IMR-90 (cell line): ENCODE results near the gene GMPPB. TPM values are rescaled to one million over a fixed set of nuclear protein-coding genes. Genes with fewer than 3 reads are reported as not detected.

Source experiments
- ATAC-seq: fragments of 200-7000 bp; cut with Tn5 transposase; 2 replicates; pipeline ENCODE4 v1.9.1; 2020; ENCODE audit warnings: low read depth, mild to moderate bottlenecking, moderate library complexity
- BruUV-seq: library from RNA; stranded (reverse); fragments of 400-500 nt; replicated peaks from 2 replicates; lab custom pipeline; 2021; lab: Mats Ljungman, UMichigan
- CTCF ChIA-PET: fragments of 300-600 bp; formaldehyde crosslinking; extraction: SDS; loops from one replicate; lab custom pipeline; 2021; ENCODE audit warnings: antibody characterized with exemption; lab: Yijun Ruan, JAX
- POLR2A ChIA-PET: fragments of 300-600 bp; sonication (Branson Sonifier 250); formaldehyde crosslinking; loops from one replicate; lab custom pipeline; 2022; ENCODE audit warnings: antibody characterized with exemption; ENCODE audit not compliant: unreplicated experiment; lab: Charles Lee
- DNase-seq: peaks from one replicate; pipeline ENCODE4 v3.0.0; 2013
- H2AFZ ChIP-seq: replicated peaks from 2 replicates; pipeline ENCODE3; 2013; ENCODE audit warnings: low read length, mild to moderate bottlenecking; ENCODE audit not compliant: poor library complexity
- H2AK5ac ChIP-seq: 2 replicates; pipeline ENCODE4 v1.6.1; 2013; ENCODE audit warnings: low read depth, low read length, inconsistent platforms
- H2AK9ac ChIP-seq: replicated peaks from 2 replicates; pipeline ENCODE3; 2013; ENCODE audit warnings: mild to moderate bottlenecking, low read depth, low read length, moderate library complexity; ENCODE audit not compliant: poor library complexity
- H2BK120ac ChIP-seq: 2 replicates; pipeline ENCODE4 v1.6.1; 2013; ENCODE audit warnings: low read depth, low read length, inconsistent platforms
- H2BK15ac ChIP-seq: 3 replicates; pipeline ENCODE4 v1.6.1; 2013; ENCODE audit warnings: low read depth, low read length, inconsistent platforms
- H2BK20ac ChIP-seq: 2 replicates; pipeline ENCODE4 v1.6.1; 2013; ENCODE audit warnings: low read depth, mild to moderate bottlenecking, inconsistent platforms, low read length, moderate library complexity
- H2BK5ac ChIP-seq: 2 replicates; pipeline ENCODE4 v1.6.1; 2013; ENCODE audit warnings: mild to moderate bottlenecking, low read depth, low read length, inconsistent platforms; ENCODE audit not compliant: poor library complexity, severe bottlenecking
- H3K14ac ChIP-seq: replicated peaks from 2 replicates; pipeline ENCODE4 v1.6.1; 2013; ENCODE audit warnings: low read depth, low read length, inconsistent platforms
- H3K18ac ChIP-seq: 2 replicates; pipeline ENCODE4 v1.6.1; 2013; ENCODE audit warnings: low read depth, low read length, control low read depth
- H3K23ac ChIP-seq: 2 replicates; pipeline ENCODE4 v1.6.1; 2013; ENCODE audit warnings: low read depth, low read length, inconsistent platforms
- H3K27ac ChIP-seq: 2 replicates; pipeline ENCODE4 v1.5.1; 2013; ENCODE audit warnings: mild to moderate bottlenecking, control low read depth, low read length; ENCODE audit not compliant: insufficient read depth
- H3K27me3 ChIP-seq: 2 replicates; pipeline ENCODE4 v1.6.1; 2013; ENCODE audit warnings: low read length; ENCODE audit not compliant: control insufficient read depth, insufficient read depth
- H3K36me3 ChIP-seq: 2 replicates; pipeline ENCODE4 v1.6.1; 2013; ENCODE audit warnings: low read length, mixed read lengths; ENCODE audit not compliant: control insufficient read depth, insufficient read depth
- H3K4ac ChIP-seq: 2 replicates; pipeline ENCODE4 v1.6.1; 2013; ENCODE audit warnings: low read depth, low read length, inconsistent platforms
- H3K4me1 ChIP-seq: 2 replicates; pipeline ENCODE4 v1.6.1; 2013; ENCODE audit warnings: low read length, mixed read lengths; ENCODE audit not compliant: control insufficient read depth, insufficient read depth
- H3K4me2 ChIP-seq: 2 replicates; pipeline ENCODE4 v1.6.1; 2013; ENCODE audit warnings: low read depth, mild to moderate bottlenecking, control low read depth, low read length, moderate library complexity
- H3K4me3 ChIP-seq: 2 replicates; pipeline ENCODE4 v1.5.1; 2013; ENCODE audit warnings: low read depth, mild to moderate bottlenecking, control low read depth, low read length, moderate library complexity; ENCODE audit not compliant: insufficient read depth
- H3K56ac ChIP-seq: 2 replicates; pipeline ENCODE4 v1.6.1; 2013; ENCODE audit warnings: low read length, inconsistent platforms; ENCODE audit not compliant: insufficient read depth; ENCODE audit errors: extremely low read depth
- H3K79me1 ChIP-seq, 2 experiments: 2 replicates each; pipeline ENCODE4 v1.6.1; 2013; ENCODE audit warnings: low read length in 2 of 2, inconsistent platforms in 1 of 2, low read depth in 1 of 2
- H3K9ac ChIP-seq: 2 replicates; pipeline ENCODE4 v1.6.1; 2013; ENCODE audit warnings: low read depth, low read length, control low read depth
- H3K9me1 ChIP-seq: 2 replicates; pipeline ENCODE4 v1.6.1; 2013; ENCODE audit warnings: low read length, inconsistent platforms; ENCODE audit not compliant: insufficient read depth
- H3K9me3 ChIP-seq: 2 replicates; pipeline ENCODE4 v1.6.1; 2013; ENCODE audit warnings: low read length; ENCODE audit not compliant: control insufficient read depth, insufficient read depth
- H4K20me1 ChIP-seq: 2 replicates; pipeline ENCODE4 v1.6.1; 2013; ENCODE audit warnings: low read length, inconsistent platforms; ENCODE audit not compliant: insufficient read depth
- H4K5ac ChIP-seq: 2 replicates; pipeline ENCODE4 v1.6.1; 2013; ENCODE audit warnings: mild to moderate bottlenecking, low read depth, low read length, control low read depth
- H4K8ac ChIP-seq, 2 experiments: 2 replicates each; pipeline ENCODE4 v1.6.1; 2013; ENCODE audit warnings: low read depth in 2 of 2, low read length in 2 of 2, control low read depth in 1 of 2, inconsistent platforms in 1 of 2
- H4K91ac ChIP-seq: 2 replicates; pipeline ENCODE4 v1.6.1; 2013; ENCODE audit warnings: low read depth, low read length, inconsistent platforms; ENCODE audit not compliant: insufficient read depth
- BHLHE40 ChIP-seq: fragments of 150-350 bp; IDR thresholded peaks from 2 replicates; pipeline ENCODE4 v1.6.1; 2016; ENCODE audit warnings: mild to moderate bottlenecking, low read depth, low read length
- CEBPB ChIP-seq: IDR thresholded peaks from 2 replicates; pipeline ENCODE4 v1.6.1; 2012; ENCODE audit warnings: low read depth, low read length, improper control_type of control experiment
- CHD1 ChIP-seq: IDR thresholded peaks from 2 replicates; pipeline ENCODE4 v1.6.1; 2012; ENCODE audit warnings: low read depth, low read length, improper control_type of control experiment
- FOS ChIP-seq: fragments of 150-350 bp; IDR thresholded peaks from 2 replicates; pipeline ENCODE4 v1.6.1; 2016; ENCODE audit warnings: low read depth, low read length
- MAFK ChIP-seq: IDR thresholded peaks from 2 replicates; pipeline ENCODE4 v1.6.1; 2012; ENCODE audit warnings: low read depth, low read length, improper control_type of control experiment
- MAZ ChIP-seq: IDR thresholded peaks from 2 replicates; pipeline ENCODE4 v1.6.1; 2012; ENCODE audit warnings: low read depth, mild to moderate bottlenecking, low read length, improper control_type of control experiment, moderate library complexity, borderline replicate concordance
- MXI1 ChIP-seq: IDR thresholded peaks from 2 replicates; pipeline ENCODE4 v1.6.1; 2012; ENCODE audit warnings: low read depth, mild to moderate bottlenecking, low read length, moderate library complexity, borderline replicate concordance
- NFE2L2 ChIP-seq: fragments of 150-350 bp; IDR thresholded peaks from 2 replicates; pipeline ENCODE4 v1.6.1; 2016; ENCODE audit warnings: low read depth, mild to moderate bottlenecking, low read length
- POLR2A ChIP-seq: IDR thresholded peaks from 2 replicates; pipeline ENCODE4 v1.6.1; 2012; ENCODE audit warnings: mild to moderate bottlenecking, low read depth, low read length
- RAD21 ChIP-seq: IDR thresholded peaks from 2 replicates; pipeline ENCODE4 v1.6.1; 2012; ENCODE audit warnings: low read length, improper control_type of control experiment
- RCOR1 ChIP-seq: IDR thresholded peaks from 2 replicates; pipeline ENCODE4 v1.6.1; 2012; ENCODE audit warnings: mild to moderate bottlenecking, low read length, improper control_type of control experiment; ENCODE audit not compliant: insufficient replicate concordance
- RFX5 ChIP-seq: IDR thresholded peaks from 2 replicates; pipeline ENCODE4 v1.8.0; 2012; ENCODE audit warnings: low read depth, mild to moderate bottlenecking, low read length, moderate library complexity
- SMC3 ChIP-seq: fragments of 150-350 bp; IDR thresholded peaks from 2 replicates; pipeline ENCODE4 v1.6.1; 2016; ENCODE audit warnings: low read depth, mild to moderate bottlenecking, antibody characterized with exemption, low read length, moderate library complexity
- dilution Hi-C: fragments of 300-500 bp; cut with HindIII; formaldehyde crosslinking; loops from one replicate; pipeline ENCODE4 v1.14.3; 2018; ENCODE audit warnings: low sequenced_read_pairs; ENCODE audit not compliant: unreplicated experiment
- in situ Hi-C: fragments of 300-500 bp; cut with MboI; formaldehyde crosslinking; loops from 3 replicates; pipeline ENCODE4 v1.14.3; 2019; ENCODE audit warnings: low sequenced_read_pairs, inconsistent platforms, mixed read lengths
- intact Hi-C: fragments of 100-400 bp; cut with micrococcal nuclease; formaldehyde crosslinking; loops from 2 replicates; pipeline ENCODE4 v1.10.0; 2022
- polyA plus RNA-seq, 3 experiments: library from polyadenylated mRNA; depleted of rRNA; stranded (reverse); fragments of >200 nt; gene quantifications; 2 replicates each; pipeline ENCODE4 v1.2.3, GENCODE V29; 2012; ENCODE audit warnings: low replicate concordance in 1 of 3
- total RNA-seq: library from RNA; depleted of rRNA; stranded (reverse); fragments of >200 nt; gene quantifications from 2 replicates; pipeline ENCODE4 v1.2.3, GENCODE V29; 2012
- TF ChIP-seq, protein P1 (sequence below): fragments of 150-350 bp; IDR thresholded peaks from 2 replicates; pipeline ENCODE4 v1.6.1; 2016; ENCODE audit warnings: low read depth, mild to moderate bottlenecking, low read length, moderate library complexity, borderline replicate concordance
- TF ChIP-seq, protein P2 (sequence below): fragments of 150-350 bp; IDR thresholded peaks from 2 replicates; pipeline ENCODE4 v1.6.1; 2017; ENCODE audit warnings: mild to moderate bottlenecking, antibody characterized with exemption, low read length, low read depth
- TF ChIP-seq, protein P3 (sequence below): conservative IDR thresholded peaks from 2 replicates; pipeline ENCODE4 v1.5.1; 2012; ENCODE audit warnings: mild to moderate bottlenecking, low read depth, low read length, improper control_type of control experiment

The GMPPB gene
- total and polyA plus RNA-seq, 2 of the 4 experiments (the other 2 are of a cell fraction) = 27.9 to 37.3 TPM

DNA sequence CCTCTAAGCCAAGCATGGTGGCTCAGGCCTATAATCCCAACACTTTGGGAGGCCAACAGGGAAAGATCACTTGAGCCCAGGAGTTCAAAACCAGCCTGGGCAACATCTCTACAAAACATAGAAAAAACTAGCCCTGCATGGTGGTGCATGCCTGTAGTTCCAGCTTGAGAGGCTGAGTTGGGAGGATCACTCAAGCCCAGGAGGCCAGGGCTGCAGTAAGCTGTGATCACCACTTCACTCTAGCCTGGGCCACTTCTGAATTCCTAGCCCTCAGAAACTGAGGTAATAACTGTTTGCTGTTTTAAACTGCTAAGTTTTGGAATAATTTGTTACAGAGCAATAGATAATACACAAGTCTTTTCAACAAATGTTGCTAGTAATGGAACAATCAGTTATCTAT lies 46.2 kb upstream of the GMPPB start:
- dilution Hi-C loops = no loop called here
- H4K20me1 ChIP-seq = peaks cover 56% of the 10 kb centered on the region
- POLR2A ChIA-PET = no interaction called here

More for the DNA sequence above, 46.2 kb upstream of the GMPPB start:
- H4K91ac ChIP-seq = no peak overlapping the region
- CTCF ChIA-PET = interaction anchor here (0.7 to 1.4 kb wide), 2 partner anchors 10 to 30 kb away, joined by 3 read pairs; partner anchors contain the start of gene CDHR4
- peaks cover 4% of the 10 kb centered on the region; the same call in 1 of the 2 replicates for H3K36me3 ChIP-seq
- no peak overlapping the region for H3K14ac ChIP-seq
- peaks cover 7% of the 10 kb centered on the region for H3K4me1 ChIP-seq
- no TSS peak for BruUV-seq
- H3K9ac ChIP-seq = no peak overlapping the region
- H2AK9ac ChIP-seq = no peak overlapping the region
- no peak overlapping the region for H4K8ac ChIP-seq
- H3K79me1 ChIP-seq = peaks cover 28 to 51% of the 10 kb centered on the region in 2 experiments
- no peak overlapping the region for H3K23ac ChIP-seq
- intact Hi-C loops (no loop called here), in situ Hi-C loops (no loop called here)
- no peak overlapping the region for H3K56ac ChIP-seq
- no peak overlapping the region for H3K4me3 ChIP-seq
- H3K27ac ChIP-seq = peak overlapping the region; percentile 46; the same call in 1 of the 2 replicates
- H3K18ac ChIP-seq = no peak overlapping the region
- H4K5ac ChIP-seq = no peak overlapping the region
- peaks cover 3% of the 10 kb centered on the region; the same call in 1 of the 2 replicates for H3K9me1 ChIP-seq
- no peak overlapping the region for H2BK15ac ChIP-seq
- H3K27me3 ChIP-seq = no peaks in the 10 kb centered on the region
- H2BK20ac ChIP-seq = no peak overlapping the region
- TF ChIP-seq FOS (no peak), RCOR1 (no peak), MXI1 (no peak), BHLHE40 (no peak), MAFK (no peak), CEBPB (no peak), RFX5 (no peak), SMC3 (no peak), RAD21 (no peak), NFE2L2 (no peak), CHD1 (no peak), POLR2A (no peak), MAZ (no peak)
- TF ChIP-seq, protein P1, sequence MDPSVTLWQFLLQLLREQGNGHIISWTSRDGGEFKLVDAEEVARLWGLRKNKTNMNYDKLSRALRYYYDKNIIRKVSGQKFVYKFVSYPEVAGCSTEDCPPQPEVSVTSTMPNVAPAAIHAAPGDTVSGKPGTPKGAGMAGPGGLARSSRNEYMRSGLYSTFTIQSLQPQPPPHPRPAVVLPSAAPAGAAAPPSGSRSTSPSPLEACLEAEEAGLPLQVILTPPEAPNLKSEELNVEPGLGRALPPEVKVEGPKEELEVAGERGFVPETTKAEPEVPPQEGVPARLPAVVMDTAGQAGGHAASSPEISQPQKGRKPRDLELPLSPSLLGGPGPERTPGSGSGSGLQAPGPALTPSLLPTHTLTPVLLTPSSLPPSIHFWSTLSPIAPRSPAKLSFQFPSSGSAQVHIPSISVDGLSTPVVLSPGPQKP = no peak
- TF ChIP-seq, protein P2, sequence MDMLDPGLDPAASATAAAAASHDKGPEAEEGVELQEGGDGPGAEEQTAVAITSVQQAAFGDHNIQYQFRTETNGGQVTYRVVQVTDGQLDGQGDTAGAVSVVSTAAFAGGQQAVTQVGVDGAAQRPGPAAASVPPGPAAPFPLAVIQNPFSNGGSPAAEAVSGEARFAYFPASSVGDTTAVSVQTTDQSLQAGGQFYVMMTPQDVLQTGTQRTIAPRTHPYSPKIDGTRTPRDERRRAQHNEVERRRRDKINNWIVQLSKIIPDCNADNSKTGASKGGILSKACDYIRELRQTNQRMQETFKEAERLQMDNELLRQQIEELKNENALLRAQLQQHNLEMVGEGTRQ = no peak
- TF ChIP-seq, protein P3, sequence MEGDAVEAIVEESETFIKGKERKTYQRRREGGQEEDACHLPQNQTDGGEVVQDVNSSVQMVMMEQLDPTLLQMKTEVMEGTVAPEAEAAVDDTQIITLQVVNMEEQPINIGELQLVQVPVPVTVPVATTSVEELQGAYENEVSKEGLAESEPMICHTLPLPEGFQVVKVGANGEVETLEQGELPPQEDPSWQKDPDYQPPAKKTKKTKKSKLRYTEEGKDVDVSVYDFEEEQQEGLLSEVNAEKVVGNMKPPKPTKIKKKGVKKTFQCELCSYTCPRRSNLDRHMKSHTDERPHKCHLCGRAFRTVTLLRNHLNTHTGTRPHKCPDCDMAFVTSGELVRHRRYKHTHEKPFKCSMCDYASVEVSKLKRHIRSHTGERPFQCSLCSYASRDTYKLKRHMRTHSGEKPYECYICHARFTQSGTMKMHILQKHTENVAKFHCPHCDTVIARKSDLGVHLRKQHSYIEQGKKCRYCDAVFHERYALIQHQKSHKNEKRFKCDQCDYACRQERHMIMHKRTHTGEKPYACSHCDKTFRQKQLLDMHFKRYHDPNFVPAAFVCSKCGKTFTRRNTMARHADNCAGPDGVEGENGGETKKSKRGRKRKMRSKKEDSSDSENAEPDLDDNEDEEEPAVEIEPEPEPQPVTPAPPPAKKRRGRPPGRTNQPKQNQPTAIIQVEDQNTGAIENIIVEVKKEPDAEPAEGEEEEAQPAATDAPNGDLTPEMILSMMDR = no peak
- peak overlapping the region; percentile 41 for H2BK5ac ChIP-seq
- H3K4ac ChIP-seq = peak overlapping the region; percentile 18; the same call in 1 of the 2 replicates
- H2AK5ac ChIP-seq = no peak overlapping the region
- ATAC-seq = no peak; the same call in 1 of the 2 replicates
- H3K9me3 ChIP-seq = no peaks in the 10 kb centered on the region
- H2AFZ ChIP-seq = no peak overlapping the region
- peak overlapping the region; percentile 23; the same call in 1 of the 2 replicates for H3K4me2 ChIP-seq
- H2BK120ac ChIP-seq = no peak overlapping the region
- no peak for DNase-seq
